Measurements from ENCODE around the gene STK31. TPM values are rescaled to one million over a fixed set of nuclear protein-coding genes. Genes with fewer than 3 reads are reported as not detected.
"Not testable (repeated sequence)": the region's sequence is repeated elsewhere in the genome, so short reads cannot be mapped to it uniquely, and the experiment has no call there.

STK31 gene
- total RNA-seq, 1 donor from 2014 or later = 2.2 TPM

DNA sequence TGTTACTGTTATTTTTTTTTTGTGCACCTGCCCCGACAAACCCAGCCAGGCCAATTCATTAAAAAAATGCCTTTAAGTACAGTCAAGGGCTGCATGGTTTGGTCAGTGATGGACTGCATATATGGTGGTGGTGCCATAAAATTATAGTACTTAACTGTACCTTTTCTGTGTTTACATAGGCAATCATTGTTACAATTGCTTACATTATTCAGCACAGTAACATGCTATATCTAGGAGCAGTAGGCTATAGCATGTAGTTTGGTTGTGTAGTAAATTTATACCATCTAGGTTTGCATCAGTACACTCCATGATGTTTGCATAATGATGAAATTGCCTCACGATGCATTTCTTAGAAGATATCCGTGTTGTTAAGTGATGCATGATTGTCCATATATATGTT, 58.0 kb downstream of the STK31 start:
- intact Hi-C loops (cut with DNase I) = no loop called here
- TF ChIP-seq POLR2AphosphoS5 (IDR thresholded peaks at IDR 0.05; ENCODE audit: insufficient read depth in 1 of 2, low read depth in 1 of 2) (no peak), POLR2A (IDR thresholded peaks at IDR 0.05) (no peak)
- TF ChIP-seq, protein P1, sequence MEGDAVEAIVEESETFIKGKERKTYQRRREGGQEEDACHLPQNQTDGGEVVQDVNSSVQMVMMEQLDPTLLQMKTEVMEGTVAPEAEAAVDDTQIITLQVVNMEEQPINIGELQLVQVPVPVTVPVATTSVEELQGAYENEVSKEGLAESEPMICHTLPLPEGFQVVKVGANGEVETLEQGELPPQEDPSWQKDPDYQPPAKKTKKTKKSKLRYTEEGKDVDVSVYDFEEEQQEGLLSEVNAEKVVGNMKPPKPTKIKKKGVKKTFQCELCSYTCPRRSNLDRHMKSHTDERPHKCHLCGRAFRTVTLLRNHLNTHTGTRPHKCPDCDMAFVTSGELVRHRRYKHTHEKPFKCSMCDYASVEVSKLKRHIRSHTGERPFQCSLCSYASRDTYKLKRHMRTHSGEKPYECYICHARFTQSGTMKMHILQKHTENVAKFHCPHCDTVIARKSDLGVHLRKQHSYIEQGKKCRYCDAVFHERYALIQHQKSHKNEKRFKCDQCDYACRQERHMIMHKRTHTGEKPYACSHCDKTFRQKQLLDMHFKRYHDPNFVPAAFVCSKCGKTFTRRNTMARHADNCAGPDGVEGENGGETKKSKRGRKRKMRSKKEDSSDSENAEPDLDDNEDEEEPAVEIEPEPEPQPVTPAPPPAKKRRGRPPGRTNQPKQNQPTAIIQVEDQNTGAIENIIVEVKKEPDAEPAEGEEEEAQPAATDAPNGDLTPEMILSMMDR (IDR thresholded peaks at IDR 0.05) = no peak
- H3K4me3 ChIP-seq = no peak overlapping the region

DNA sequence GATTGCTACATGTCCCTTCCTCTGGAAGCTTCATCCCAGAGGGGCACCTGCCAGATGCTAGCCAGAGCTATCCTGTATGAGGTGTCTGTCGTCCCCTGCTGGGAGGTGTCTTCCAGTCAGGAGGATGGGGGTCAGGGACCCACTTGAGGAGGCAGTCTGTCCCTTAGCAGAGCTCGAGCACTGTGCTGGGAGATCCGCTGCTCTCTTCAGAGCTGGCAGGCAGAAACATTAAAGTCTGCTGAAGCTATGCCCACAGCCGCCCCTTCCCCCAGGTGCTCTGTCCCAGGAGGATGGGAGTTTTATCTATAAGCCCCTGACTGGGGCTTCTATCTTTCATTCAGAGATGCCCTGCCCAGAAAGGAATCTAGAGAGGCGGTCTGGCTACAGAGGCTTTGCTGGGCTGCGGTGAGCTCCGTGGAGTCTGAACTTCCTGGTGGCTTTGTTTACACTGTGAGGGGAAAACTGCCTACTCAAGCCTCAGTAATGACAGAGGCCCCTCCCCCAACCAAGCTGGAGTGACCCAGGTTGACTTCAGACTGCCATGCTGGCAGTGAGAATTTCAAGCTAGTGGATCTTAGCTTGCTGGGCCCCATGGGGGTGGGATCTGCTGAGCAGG, 69.3 kb downstream of the STK31 start:
- H3K4me3 ChIP-seq; H3K27ac ChIP-seq; H3K4me1 ChIP-seq; H3K9me3 ChIP-seq; intact Hi-C loops (cut with DNase I); DNase-seq (ENCODE audit: extremely low spot score in 2 of 2); H3K36me3 ChIP-seq; H3K27me3 ChIP-seq: not testable (repeated sequence)

More for the DNA sequence above, 58.0 kb downstream of the STK31 start:
- Histone ChIP-seq H3K36me3 (no peaks in the 10 kb centered on the region), H3K27ac (no peak overlapping the region), H3K27me3 (no peaks in the 10 kb centered on the region), H3K4me1 (no peaks in the 10 kb centered on the region), H3K9me3 (no peaks in the 10 kb centered on the region)
- DNase-seq (ENCODE audit: extremely low spot score in 2 of 2) = no peak

DNA sequence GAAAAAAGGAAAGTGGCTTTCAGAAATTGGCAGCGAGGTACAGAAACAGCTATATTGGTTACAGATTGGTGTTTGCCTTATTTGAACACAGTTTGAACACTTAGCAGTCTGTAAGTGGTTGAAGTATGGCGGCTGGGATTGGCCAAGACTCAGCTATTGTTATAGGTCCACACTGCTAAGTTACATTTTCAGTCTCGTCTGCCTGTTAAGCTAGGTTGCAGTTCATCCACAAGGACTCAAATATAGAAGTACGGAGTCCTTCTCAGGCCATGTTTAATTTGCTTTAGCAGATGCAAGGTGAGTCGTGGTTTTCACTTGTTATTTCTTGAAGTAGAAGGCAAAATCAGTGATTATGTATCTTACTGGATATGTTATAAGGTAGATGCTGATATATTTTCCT, 73.1 kb downstream of the STK31 start:
- H3K9me3 ChIP-seq = no peaks in the 10 kb centered on the region
- H3K4me1 ChIP-seq = no peaks in the 10 kb centered on the region
- no peak overlapping the region for H3K27ac ChIP-seq
- intact Hi-C loops (cut with DNase I) = no loop called here
- H3K4me3 ChIP-seq = no peak overlapping the region
- TF ChIP-seq POLR2A (IDR thresholded peaks at IDR 0.05) (no peak), POLR2AphosphoS5 (IDR thresholded peaks at IDR 0.05; ENCODE audit: insufficient read depth in 1 of 2, low read depth in 1 of 2) (no peak)
- TF ChIP-seq, protein P1 (IDR thresholded peaks at IDR 0.05) = no peak
- no peak for DNase-seq (ENCODE audit: extremely low spot score in 2 of 2)
- H3K36me3 ChIP-seq = no peaks in the 10 kb centered on the region
- no peaks in the 10 kb centered on the region for H3K27me3 ChIP-seq

DNA sequence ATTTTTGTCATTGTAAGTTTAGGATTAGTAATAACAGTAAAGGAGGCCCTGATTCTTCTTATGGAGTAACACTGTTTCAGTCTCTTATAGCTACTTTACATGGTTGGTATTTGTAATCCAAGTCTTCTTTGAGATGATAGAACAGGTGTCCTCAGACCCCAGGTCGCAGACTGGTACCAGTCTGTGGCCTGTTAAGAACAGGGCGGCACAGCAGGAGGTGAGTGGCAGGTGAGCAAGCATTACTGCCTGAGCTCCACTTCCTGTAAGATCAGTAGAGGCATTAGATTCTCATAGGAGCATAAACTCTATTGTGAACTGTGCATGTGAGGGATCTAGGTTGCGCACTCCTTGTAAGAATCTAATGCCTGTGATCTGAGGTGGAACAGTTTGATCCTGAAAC, 77.3 kb downstream of the STK31 start:
- Histone ChIP-seq H3K36me3 (no peaks in the 10 kb centered on the region), H3K4me3 (no peak overlapping the region), H3K4me1 (no peaks in the 10 kb centered on the region), H3K9me3 (no peaks in the 10 kb centered on the region), H3K27ac (no peak overlapping the region), H3K27me3 (no peaks in the 10 kb centered on the region)
- intact Hi-C loops (cut with DNase I) = no loop called here
- TF ChIP-seq, protein P1 (IDR thresholded peaks at IDR 0.05) = no peak
- TF ChIP-seq POLR2A (IDR thresholded peaks at IDR 0.05) (no peak), POLR2AphosphoS5 (IDR thresholded peaks at IDR 0.05; ENCODE audit: insufficient read depth in 1 of 2, low read depth in 1 of 2) (no peak)
- DNase-seq (ENCODE audit: extremely low spot score in 2 of 2) = no peak

DNA sequence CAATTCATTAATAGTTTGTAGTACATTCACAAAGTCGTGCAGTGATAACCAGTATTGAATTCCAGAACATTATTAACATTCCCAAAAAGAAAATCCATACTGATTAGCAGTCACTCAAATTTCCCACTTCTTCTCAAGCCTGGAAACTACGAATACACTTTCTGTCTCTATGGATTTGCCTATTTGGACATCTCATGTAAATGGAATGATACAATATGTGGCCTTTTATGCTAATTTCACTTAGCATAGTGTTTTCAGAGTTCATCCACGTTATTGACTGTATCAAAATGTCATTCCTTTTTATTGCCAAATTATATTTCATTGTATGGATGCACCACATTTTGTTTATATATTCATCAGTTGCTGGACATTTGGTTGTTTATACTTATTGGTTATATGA, 78.8 kb downstream of the STK31 start:
- Histone ChIP-seq H3K4me1 (no peaks in the 10 kb centered on the region), H3K27ac (no peak overlapping the region), H3K36me3 (no peaks in the 10 kb centered on the region), H3K27me3 (no peaks in the 10 kb centered on the region), H3K4me3 (no peak overlapping the region), H3K9me3 (no peaks in the 10 kb centered on the region)
- intact Hi-C loops (cut with DNase I) = no loop called here
- no peak for DNase-seq (ENCODE audit: extremely low spot score in 2 of 2)
- TF ChIP-seq POLR2AphosphoS5 (IDR thresholded peaks at IDR 0.05; ENCODE audit: insufficient read depth in 1 of 2, low read depth in 1 of 2) = no peak
- TF ChIP-seq, protein P1 (IDR thresholded peaks at IDR 0.05) = no peak
- no peak for TF ChIP-seq POLR2A (IDR thresholded peaks at IDR 0.05)
